K562 (cell line): Measurements from ENCODE around the gene POLR2M. TPM values are rescaled to one million over a fixed set of nuclear protein-coding genes. Genes with fewer than 3 reads are reported as not detected.

Experiments
- ELF1 ChIP-seq: fragments of 200-800 bp; sonication (Bioruptor generic); IDR thresholded peaks from 2 replicates; pipeline ENCODE4 v1.6.1; 2016; ENCODE audit warnings: missing genetic modification characterization, missing compliant biosample characterization
- KDM4B ChIP-seq, 2 experiments: fragments of 450-650 bp in 1 of 2; sonication (generic) in 1 of 2; IDR thresholded peaks; 2 replicates each; pipeline ENCODE4 v1.6.1; 2016 to 2017; ENCODE audit warnings: borderline replicate concordance in 2 of 2, antibody characterized with exemption in 1 of 2, low read depth in 1 of 2, mild to moderate bottlenecking in 1 of 2
- L3MBTL2 ChIP-seq: fragments of 450-650 bp; IDR thresholded peaks from 2 replicates; pipeline ENCODE4 v1.6.1; 2016; ENCODE audit warnings: mild to moderate bottlenecking, moderate library complexity
- MAFG ChIP-seq: fragments of 450-650 bp; conservative IDR thresholded peaks from 2 replicates; pipeline ENCODE4 v1.6.1; 2016; ENCODE audit warnings: missing genetic modification characterization, missing compliant biosample characterization
- NFRKB ChIP-seq: fragments of 450-650 bp; IDR thresholded peaks from 2 replicates; pipeline ENCODE4 v1.6.1; 2016; ENCODE audit warnings: low read depth
- POLR2A ChIP-seq: fragments of 450-650 bp; conservative IDR thresholded peaks from 2 replicates; pipeline ENCODE4 v1.6.1; 2016
- PTTG1 ChIP-seq: fragments of 450-650 bp; IDR thresholded peaks from 2 replicates; pipeline ENCODE4 v1.6.1; 2016; ENCODE audit warnings: low read depth, mild to moderate bottlenecking, missing genetic modification characterization, missing compliant biosample characterization
- polyA plus RNA-seq, 8 experiments: library from polyadenylated mRNA; depleted of rRNA in 4 of 8; stranded (reverse) in 5 of 8; unstranded in 3 of 8; fragments of >200 nt; fragmentation: Nextera tagmentation in 2 of 8; fragmentation: Illumina TruSeq in 1 of 8; extraction: Ambion mirVana in 2 of 8; extraction: Trizol in 1 of 8; gene quantifications; 2 replicates each; pipeline versions ENCODE4 v1.2.1 to v1.2.3, GENCODE V29; 2011 to 2014; ENCODE audit warnings: inconsistent platforms in 1 of 8, missing spikeins in 1 of 8
- total RNA-seq, 7 experiments: library from RNA; depleted of rRNA in 6 of 7; stranded (reverse); fragments of >200 nt in 6 of 7; fragmentation: Illumina TruSeq in 2 of 7; extraction: Trizol in 2 of 7; gene quantifications; 2 replicates each; pipeline versions ENCODE4 v1.2.1 to v1.2.3, GENCODE V29; 2011 to 2021; ENCODE audit warnings: low replicate concordance in 1 of 7
- TF ChIP-seq, protein P1 (sequence below), 3 experiments: fragments of 200-800 bp in 1 of 3; fragments of 250-450 bp in 1 of 3; fragments of 450-650 bp in 1 of 3; sonication (Bioruptor Pico) in 1 of 3; sonication (Bioruptor generic) in 1 of 3; formaldehyde crosslinking in 1 of 3; IDR thresholded peaks; 2 replicates each; pipeline versions ENCODE4 v1.6.1 to v1.8.0; 2016 to 2022; ENCODE audit warnings: mild to moderate bottlenecking in 2 of 3, missing genetic modification characterization in 2 of 3, missing compliant biosample characterization in 1 of 3, moderate library complexity in 1 of 3
- TF ChIP-seq, protein P2 (sequence below): fragments of 450-650 bp; IDR thresholded peaks from 2 replicates; pipeline ENCODE4 v1.6.1; 2016; ENCODE audit warnings: mild to moderate bottlenecking, moderate library complexity
- TF ChIP-seq, protein P3 (sequence below), 2 experiments: IDR thresholded peaks; 2 replicates each; pipeline ENCODE4 v1.6.1; 2011; ENCODE audit warnings: borderline replicate concordance in 1 of 2, control low read depth in 1 of 2, low read depth in 1 of 2, low read length in 1 of 2, mild to moderate bottlenecking in 1 of 2, mixed read lengths in 1 of 2, moderate library complexity in 1 of 2; ENCODE audit not compliant: insufficient read depth in 1 of 2, insufficient read length in 1 of 2, poor library complexity in 1 of 2, severe bottlenecking in 1 of 2; ENCODE audit errors: extremely low read depth in 1 of 2

POLR2M gene
- total and polyA plus RNA-seq, 9 of the 15 experiments (the other 6 are each of a cell fraction or from before 2014, with no cell fraction given) = 9.2 to 1,050 (median 43.0) TPM

DNA sequence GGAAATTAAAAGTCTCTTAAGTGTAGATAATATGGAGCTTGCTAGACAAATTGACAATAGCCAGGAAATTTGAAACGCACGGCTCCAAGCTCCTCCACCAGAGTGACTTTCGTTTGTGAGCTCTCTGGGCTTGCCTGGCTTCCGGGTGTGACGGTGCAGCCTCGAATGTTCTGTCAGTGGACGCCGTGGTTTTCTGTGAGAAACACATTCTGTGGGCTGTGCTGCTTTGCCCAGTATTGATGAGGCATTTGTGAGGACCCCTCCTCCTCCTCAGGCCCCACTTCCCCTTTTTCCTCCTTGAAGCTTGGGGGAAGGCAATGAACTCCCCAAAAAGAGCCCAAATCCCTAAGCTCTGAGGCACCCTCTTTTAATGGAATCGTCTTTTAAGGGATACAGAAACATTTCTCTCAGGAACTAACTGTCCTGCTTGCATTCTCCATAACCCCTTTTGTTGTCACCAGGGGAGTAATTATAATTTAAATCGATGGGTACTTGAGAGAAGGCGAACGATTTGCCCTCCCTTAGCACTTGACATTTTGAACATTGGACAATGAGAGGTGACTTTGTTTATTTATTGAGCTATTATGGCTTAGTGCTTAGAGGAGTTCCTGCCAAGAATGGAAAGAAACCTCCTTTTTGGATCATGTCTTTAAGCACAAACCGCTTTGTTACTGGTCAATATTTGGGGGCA lies 40.8 kb downstream of the POLR2M start (continued):
- TF ChIP-seq, protein P1, sequence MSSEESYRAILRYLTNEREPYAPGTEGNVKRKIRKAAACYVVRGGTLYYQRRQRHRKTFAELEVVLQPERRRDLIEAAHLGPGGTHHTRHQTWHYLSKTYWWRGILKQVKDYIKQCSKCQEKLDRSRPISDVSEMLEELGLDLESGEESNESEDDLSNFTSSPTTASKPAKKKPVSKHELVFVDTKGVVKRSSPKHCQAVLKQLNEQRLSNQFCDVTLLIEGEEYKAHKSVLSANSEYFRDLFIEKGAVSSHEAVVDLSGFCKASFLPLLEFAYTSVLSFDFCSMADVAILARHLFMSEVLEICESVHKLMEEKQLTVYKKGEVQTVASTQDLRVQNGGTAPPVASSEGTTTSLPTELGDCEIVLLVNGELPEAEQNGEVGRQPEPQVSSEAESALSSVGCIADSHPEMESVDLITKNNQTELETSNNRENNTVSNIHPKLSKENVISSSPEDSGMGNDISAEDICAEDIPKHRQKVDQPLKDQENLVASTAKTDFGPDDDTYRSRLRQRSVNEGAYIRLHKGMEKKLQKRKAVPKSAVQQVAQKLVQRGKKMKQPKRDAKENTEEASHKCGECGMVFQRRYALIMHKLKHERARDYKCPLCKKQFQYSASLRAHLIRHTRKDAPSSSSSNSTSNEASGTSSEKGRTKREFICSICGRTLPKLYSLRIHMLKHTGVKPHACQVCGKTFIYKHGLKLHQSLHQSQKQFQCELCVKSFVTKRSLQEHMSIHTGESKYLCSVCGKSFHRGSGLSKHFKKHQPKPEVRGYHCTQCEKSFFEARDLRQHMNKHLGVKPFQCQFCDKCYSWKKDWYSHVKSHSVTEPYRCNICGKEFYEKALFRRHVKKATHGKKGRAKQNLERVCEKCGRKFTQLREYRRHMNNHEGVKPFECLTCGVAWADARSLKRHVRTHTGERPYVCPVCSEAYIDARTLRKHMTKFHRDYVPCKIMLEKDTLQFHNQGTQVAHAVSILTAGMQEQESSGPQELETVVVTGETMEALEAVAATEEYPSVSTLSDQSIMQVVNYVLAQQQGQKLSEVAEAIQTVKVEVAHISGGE (CRISPR knock-in tag; IDR thresholded peaks at IDR 0.05) = no peak
- TF ChIP-seq, protein P2, sequence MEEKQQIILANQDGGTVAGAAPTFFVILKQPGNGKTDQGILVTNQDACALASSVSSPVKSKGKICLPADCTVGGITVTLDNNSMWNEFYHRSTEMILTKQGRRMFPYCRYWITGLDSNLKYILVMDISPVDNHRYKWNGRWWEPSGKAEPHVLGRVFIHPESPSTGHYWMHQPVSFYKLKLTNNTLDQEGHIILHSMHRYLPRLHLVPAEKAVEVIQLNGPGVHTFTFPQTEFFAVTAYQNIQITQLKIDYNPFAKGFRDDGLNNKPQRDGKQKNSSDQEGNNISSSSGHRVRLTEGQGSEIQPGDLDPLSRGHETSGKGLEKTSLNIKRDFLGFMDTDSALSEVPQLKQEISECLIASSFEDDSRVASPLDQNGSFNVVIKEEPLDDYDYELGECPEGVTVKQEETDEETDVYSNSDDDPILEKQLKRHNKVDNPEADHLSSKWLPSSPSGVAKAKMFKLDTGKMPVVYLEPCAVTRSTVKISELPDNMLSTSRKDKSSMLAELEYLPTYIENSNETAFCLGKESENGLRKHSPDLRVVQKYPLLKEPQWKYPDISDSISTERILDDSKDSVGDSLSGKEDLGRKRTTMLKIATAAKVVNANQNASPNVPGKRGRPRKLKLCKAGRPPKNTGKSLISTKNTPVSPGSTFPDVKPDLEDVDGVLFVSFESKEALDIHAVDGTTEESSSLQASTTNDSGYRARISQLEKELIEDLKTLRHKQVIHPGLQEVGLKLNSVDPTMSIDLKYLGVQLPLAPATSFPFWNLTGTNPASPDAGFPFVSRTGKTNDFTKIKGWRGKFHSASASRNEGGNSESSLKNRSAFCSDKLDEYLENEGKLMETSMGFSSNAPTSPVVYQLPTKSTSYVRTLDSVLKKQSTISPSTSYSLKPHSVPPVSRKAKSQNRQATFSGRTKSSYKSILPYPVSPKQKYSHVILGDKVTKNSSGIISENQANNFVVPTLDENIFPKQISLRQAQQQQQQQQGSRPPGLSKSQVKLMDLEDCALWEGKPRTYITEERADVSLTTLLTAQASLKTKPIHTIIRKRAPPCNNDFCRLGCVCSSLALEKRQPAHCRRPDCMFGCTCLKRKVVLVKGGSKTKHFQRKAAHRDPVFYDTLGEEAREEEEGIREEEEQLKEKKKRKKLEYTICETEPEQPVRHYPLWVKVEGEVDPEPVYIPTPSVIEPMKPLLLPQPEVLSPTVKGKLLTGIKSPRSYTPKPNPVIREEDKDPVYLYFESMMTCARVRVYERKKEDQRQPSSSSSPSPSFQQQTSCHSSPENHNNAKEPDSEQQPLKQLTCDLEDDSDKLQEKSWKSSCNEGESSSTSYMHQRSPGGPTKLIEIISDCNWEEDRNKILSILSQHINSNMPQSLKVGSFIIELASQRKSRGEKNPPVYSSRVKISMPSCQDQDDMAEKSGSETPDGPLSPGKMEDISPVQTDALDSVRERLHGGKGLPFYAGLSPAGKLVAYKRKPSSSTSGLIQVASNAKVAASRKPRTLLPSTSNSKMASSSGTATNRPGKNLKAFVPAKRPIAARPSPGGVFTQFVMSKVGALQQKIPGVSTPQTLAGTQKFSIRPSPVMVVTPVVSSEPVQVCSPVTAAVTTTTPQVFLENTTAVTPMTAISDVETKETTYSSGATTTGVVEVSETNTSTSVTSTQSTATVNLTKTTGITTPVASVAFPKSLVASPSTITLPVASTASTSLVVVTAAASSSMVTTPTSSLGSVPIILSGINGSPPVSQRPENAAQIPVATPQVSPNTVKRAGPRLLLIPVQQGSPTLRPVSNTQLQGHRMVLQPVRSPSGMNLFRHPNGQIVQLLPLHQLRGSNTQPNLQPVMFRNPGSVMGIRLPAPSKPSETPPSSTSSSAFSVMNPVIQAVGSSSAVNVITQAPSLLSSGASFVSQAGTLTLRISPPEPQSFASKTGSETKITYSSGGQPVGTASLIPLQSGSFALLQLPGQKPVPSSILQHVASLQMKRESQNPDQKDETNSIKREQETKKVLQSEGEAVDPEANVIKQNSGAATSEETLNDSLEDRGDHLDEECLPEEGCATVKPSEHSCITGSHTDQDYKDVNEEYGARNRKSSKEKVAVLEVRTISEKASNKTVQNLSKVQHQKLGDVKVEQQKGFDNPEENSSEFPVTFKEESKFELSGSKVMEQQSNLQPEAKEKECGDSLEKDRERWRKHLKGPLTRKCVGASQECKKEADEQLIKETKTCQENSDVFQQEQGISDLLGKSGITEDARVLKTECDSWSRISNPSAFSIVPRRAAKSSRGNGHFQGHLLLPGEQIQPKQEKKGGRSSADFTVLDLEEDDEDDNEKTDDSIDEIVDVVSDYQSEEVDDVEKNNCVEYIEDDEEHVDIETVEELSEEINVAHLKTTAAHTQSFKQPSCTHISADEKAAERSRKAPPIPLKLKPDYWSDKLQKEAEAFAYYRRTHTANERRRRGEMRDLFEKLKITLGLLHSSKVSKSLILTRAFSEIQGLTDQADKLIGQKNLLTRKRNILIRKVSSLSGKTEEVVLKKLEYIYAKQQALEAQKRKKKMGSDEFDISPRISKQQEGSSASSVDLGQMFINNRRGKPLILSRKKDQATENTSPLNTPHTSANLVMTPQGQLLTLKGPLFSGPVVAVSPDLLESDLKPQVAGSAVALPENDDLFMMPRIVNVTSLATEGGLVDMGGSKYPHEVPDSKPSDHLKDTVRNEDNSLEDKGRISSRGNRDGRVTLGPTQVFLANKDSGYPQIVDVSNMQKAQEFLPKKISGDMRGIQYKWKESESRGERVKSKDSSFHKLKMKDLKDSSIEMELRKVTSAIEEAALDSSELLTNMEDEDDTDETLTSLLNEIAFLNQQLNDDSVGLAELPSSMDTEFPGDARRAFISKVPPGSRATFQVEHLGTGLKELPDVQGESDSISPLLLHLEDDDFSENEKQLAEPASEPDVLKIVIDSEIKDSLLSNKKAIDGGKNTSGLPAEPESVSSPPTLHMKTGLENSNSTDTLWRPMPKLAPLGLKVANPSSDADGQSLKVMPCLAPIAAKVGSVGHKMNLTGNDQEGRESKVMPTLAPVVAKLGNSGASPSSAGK = peak; percentile 62
- TF ChIP-seq MAFG (tag) = no peak
- TF ChIP-seq, protein P3, sequence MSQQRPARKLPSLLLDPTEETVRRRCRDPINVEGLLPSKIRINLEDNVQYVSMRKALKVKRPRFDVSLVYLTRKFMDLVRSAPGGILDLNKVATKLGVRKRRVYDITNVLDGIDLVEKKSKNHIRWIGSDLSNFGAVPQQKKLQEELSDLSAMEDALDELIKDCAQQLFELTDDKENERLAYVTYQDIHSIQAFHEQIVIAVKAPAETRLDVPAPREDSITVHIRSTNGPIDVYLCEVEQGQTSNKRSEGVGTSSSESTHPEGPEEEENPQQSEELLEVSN (IDR thresholded peaks at IDR 0.05; ENCODE audit: borderline replicate concordance in 1 of 2, extremely low read depth in 1 of 2, insufficient read depth in 1 of 2, insufficient read length in 1 of 2, low read depth in 1 of 2, low read length in 1 of 2, poor library complexity in 1 of 2, severe bottlenecking in 1 of 2) = peak in 1 of 2 experiments; percentile 20
- peak; percentile 74 for TF ChIP-seq ELF1
- no peak for TF ChIP-seq NFRKB
- TF ChIP-seq KDM4B (IDR thresholded peaks at IDR 0.05; ENCODE audit: borderline replicate concordance in 2 of 2, low read depth in 1 of 2) = no peak
- TF ChIP-seq PTTG1 (tag) = no peak
- TF ChIP-seq L3MBTL2 = peak; percentile 43; the same call in 1 of the 2 replicates
- TF ChIP-seq POLR2A = no peak
